GM21723 (cell line): ENCODE measurements around the gene FXR1.
"Not testable (repeated sequence)": the region's sequence is repeated elsewhere in the genome, so short reads cannot be mapped to it uniquely, and the experiment has no call there.

Experiments
- ATAC-seq: cut with Tn5 transposase; IDR thresholded peaks from one replicate; pipeline ENCODE4 v1.9.1; 2021; ENCODE audit warnings: mild to moderate bottlenecking, moderate library complexity; ENCODE audit not compliant: unreplicated experiment

FXR1 gene

DNA sequence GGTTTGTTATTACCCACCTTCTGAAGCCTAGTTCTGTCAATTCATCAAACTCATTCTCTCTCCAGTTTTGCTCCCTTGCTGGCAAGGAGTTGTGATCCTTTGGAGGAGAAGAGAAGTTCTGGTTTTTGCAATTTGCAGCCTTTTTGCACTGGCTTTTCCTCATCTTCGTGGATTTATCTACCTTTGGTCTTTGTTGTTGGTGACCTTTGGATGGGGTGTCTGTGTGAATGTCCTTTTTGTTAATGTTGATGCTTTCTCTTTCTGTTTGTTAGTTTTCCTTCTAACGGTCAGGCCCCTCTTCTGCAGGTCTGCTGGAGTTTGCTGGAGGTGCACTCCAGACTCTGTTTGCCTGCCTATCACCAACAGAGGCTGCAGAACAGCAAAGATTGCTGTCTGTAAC, 91.0 kb downstream of the FXR1 start:
- ATAC-seq: not testable (repeated sequence)

DNA sequence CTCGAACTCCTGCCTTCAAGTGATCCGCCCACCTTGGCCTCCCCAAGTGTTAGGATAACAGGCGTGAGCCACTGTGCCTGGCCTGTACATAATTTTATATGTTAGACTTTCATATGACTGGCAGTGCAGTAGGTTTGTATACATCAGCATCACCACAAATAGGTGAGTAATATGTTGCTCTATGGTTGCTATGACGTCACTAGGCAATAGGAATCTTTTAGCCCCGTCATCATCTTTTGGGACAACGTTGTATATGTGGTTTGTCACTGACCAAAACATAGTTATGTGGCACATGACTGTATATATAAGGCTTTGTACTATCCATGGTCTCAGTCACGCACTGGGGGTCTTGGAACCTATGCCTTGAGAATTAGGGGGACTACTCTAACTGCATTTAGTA, 94.1 kb downstream of the FXR1 start:
- ATAC-seq: no peak

DNA sequence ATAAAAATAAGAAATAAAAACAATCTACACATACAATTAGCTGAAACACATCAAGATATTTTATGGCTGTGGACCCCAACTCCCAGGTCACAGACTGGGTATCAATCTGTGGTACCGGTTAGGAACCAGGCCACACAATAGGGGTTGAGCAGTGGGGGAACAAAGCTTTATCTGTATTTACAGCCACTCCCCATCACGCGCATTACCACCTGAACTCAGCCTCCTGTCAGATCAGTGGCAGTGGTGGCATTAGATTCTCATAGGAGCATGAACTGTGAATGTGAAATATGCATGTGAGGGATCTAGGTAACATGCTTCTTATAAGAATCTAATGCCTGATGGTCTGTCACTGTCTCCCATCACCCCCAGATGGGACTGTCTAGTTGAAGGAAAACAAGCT, 94.8 kb downstream of the FXR1 start:
- ATAC-seq: no peak

DNA sequence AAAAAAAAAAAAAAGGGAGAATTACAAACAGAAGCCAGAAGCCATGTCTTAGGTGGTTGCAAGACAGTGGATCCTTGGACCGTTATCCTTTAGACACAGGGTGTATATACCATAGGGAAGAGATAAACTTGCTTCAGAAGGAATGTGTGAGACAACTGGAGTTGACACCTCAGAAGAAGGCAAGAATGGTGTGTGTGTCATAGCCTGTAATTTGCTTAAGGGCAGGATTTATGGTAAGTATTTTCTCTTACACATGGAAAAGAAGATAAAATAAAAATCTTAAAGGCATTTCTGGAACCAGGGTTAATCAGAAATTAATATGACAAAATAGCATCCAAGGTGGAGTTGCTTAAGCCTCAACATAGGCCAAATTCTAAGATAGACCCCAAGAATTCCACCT, 96.3 kb downstream of the FXR1 start:
- ATAC-seq: no peak

DNA sequence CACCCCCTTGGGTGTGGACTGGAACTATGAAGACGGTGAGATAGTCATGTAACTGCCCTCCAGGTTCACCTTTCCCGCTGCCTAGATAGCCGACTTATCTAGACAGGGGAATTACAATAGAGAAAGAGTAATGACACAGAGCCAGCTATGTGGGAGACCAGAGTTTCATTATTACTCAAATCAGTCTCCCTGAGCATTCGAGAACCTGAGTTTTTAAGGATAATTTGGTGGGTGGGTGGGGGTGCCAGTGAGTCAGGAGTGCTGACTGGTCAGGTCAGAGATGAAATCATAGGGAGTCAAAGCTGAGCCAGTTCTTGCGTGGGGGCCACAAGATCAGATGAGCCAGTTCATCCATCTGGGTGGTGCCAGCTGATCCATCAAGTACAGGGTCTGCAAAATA, 96.8 kb downstream of the FXR1 start:
- ATAC-seq: no peak

DNA sequence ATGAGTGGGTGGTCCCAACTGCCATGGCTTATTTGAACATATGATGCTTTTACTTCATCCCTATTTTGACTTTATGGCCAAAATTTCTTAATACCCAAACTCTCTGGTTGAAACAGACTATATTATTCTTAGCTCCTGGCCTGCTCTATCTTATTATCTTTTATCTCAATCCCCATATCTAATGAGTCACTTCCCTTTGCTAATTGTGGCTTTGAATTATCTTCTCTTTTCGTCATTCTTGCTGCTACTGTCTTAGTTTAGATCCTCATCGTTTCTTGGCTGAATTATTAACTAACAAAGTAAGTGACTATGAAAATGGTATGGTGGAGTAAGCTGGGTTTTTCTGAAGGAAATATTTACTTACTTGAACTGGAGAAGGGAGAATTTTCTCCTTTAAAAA, 105.2 kb downstream of the FXR1 start:
- no peak for ATAC-seq

DNA sequence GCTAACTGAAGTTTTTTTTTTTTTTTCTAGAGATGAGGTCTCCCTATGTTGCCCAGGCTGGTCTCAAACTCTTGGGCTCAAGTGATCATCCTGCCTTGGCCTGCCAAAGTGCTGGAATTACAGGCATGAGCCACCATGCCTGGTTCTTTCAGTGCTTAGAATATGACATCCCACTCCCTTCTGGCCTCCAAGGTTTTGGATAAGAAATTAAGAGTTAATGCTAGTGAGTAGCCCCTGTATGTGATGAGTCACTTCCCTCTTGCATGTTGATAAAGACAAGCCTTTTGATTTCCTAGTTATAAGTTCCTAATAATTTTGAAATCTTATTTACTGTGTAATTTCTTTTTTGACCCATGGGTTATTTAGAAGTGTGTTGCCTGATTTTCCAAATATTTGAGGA, 112.7 kb downstream of the FXR1 start:
- ATAC-seq: no peak

DNA sequence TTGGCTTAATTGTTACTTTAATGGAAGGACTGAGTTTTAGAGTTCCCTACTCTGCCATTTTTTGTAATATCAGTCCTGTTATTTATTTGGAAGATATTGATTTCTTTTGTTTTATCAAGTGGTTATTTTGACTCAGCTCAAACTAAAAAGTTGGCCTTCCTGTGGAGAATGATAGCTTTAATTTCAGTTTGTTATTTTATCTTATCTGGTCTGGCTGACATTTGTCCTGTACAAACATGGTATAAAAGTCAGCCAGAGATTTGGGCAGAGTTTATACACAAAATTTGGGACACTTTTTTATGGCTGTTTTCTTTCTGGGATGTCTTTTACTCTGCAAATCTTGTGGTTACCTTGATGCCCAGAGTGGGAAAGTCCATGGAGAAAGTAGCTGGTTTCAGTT, 118.5 kb downstream of the FXR1 start:
- ATAC-seq: no peak
